Measurements from ENCODE around the gene TRIM51. TPM values are rescaled to one million over a fixed set of nuclear protein-coding genes. Genes with fewer than 3 reads are reported as not detected.

Gene TRIM51
- total RNA-seq, 4 donors from 2014 or later, result not detected

DNA sequence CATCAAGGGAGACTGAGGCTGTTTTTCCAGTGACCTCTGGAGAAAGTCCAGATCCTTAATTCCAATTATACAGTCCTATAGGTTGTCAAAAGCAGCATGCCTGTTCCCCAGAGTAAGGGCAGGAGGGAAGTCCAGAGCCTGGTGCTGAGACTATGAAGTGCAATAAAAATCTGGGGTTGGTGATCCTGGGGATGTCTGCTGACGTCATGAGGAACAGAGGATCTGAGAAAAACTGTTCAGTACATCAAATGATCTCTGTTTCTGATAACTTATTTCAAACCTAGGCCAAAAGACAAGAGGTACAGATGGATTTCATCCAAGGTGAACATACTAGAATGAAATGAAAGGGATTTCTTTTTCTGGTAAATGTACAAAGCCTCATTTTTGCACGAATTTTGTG, 19.2 kb downstream of the TRIM51 start:
- TF ChIP-seq, protein P1, sequence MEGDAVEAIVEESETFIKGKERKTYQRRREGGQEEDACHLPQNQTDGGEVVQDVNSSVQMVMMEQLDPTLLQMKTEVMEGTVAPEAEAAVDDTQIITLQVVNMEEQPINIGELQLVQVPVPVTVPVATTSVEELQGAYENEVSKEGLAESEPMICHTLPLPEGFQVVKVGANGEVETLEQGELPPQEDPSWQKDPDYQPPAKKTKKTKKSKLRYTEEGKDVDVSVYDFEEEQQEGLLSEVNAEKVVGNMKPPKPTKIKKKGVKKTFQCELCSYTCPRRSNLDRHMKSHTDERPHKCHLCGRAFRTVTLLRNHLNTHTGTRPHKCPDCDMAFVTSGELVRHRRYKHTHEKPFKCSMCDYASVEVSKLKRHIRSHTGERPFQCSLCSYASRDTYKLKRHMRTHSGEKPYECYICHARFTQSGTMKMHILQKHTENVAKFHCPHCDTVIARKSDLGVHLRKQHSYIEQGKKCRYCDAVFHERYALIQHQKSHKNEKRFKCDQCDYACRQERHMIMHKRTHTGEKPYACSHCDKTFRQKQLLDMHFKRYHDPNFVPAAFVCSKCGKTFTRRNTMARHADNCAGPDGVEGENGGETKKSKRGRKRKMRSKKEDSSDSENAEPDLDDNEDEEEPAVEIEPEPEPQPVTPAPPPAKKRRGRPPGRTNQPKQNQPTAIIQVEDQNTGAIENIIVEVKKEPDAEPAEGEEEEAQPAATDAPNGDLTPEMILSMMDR (IDR thresholded peaks at IDR 0.05; ENCODE audit: low read depth), result no peak

- TF ChIP-seq, protein P1 (IDR thresholded peaks at IDR 0.05; ENCODE audit: low read depth), result no peak
Observed at GRCh38 chr11:55914482-55914881, 31.4 kb downstream of the TRIM51 start, which contains the start of gene OR5W2. TSS of gene OR5W2 (minus strand) at chr11:55914582. CDS start at chr11:55914582, 0 bp downstream.

- TF ChIP-seq, protein P1 (IDR thresholded peaks at IDR 0.05; ENCODE audit: low read depth), result no peak
Observed at GRCh38 chr11:55920537-55920936, 37.4 kb downstream of the TRIM51 start.

DNA sequence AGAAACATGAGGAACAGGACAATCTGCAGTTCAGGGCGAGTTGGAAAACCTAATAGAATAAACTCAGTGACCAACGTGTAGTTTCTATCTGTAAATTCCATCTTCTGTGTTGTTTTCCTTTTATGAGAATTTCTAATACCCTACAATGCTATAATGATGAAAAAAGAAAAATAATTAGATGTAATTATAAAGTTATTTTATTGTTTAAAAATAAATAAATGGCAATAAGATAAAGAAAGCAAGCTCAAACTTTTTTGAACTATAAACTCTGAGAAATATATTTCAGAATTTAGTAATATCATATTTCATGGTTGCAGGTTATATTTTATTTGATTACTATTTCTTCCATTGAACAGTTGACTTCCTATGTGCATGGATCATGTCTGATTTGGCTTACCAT, 53.2 kb downstream of the TRIM51 start, which contains the start of gene OR5I1:
TSS of gene OR5I1 (minus strand) at position 101 of the 400 bp plus-strand sequence. CDS start at position 101, 0 bp downstream.
- TF ChIP-seq, protein P1 (IDR thresholded peaks at IDR 0.05; ENCODE audit: low read depth), result no peak

Small RNA genes lying within 50 kb of the gene (small RNA-seq; reads per million reads assigned to genes)
- not detected for gene AC036111.3

Other genes starting within 250 kb of the TRIM51 start
- not detected for gene OR4P4, start 248.2 kb upstream of the TRIM51 start, total RNA-seq
- not detected for gene OR4S2, start 235.0 kb upstream of the TRIM51 start, total RNA-seq
- not detected for gene OR4C6, start 221.1 kb upstream of the TRIM51 start, total RNA-seq
- not detected for gene OR5D13, start 109.9 kb upstream of the TRIM51 start, total RNA-seq
- not detected for gene OR5D14, start 87.7 kb upstream of the TRIM51 start, total RNA-seq
- gene OR5L1, start 71.9 kb upstream of the TRIM51 start, total RNA-seq, result not detected
- gene OR5D18, start 63.7 kb upstream of the TRIM51 start, total RNA-seq, result not detected
- not detected for gene OR5L2, start 56.1 kb upstream of the TRIM51 start, total RNA-seq
- not detected for gene OR5D16, start 44.5 kb upstream of the TRIM51 start, total RNA-seq
- not detected for gene OR5W2, start 31.3 kb downstream of the TRIM51 start, total RNA-seq
- not detected for gene OR5I1, start 53.1 kb downstream of the TRIM51 start, total RNA-seq
- gene OR10AG1, start 86.6 kb downstream of the TRIM51 start, total RNA-seq, result not detected
- gene OR5F1, start 111.3 kb downstream of the TRIM51 start, total RNA-seq, result not detected
- gene OR5AS1, start 144.4 kb downstream of the TRIM51 start, total RNA-seq, result not detected
- gene OR8I2, start 210.0 kb downstream of the TRIM51 start, total RNA-seq, result not detected
- gene OR8H2, start 220.4 kb downstream of the TRIM51 start, total RNA-seq, result not detected
- not detected for gene OR8H3, start 239.1 kb downstream of the TRIM51 start, total RNA-seq